IMR-90 (cell line): Measurements from ENCODE around the gene LPAR1. TPM values are rescaled to one million over a fixed set of nuclear protein-coding genes. Genes with fewer than 3 reads are reported as not detected.

Source experiments
- ATAC-seq: fragments of 200-7000 bp; cut with Tn5 transposase; 2 replicates; pipeline ENCODE4 v1.9.1; 2020; ENCODE audit warnings: low read depth, mild to moderate bottlenecking, moderate library complexity
- BruUV-seq: library from RNA; stranded (reverse); fragments of 400-500 nt; replicated peaks from 2 replicates; lab custom pipeline; 2021; lab: Mats Ljungman, UMichigan
- CTCF ChIA-PET: fragments of 300-600 bp; formaldehyde crosslinking; extraction: SDS; loops from one replicate; lab custom pipeline; 2021; ENCODE audit warnings: antibody characterized with exemption; lab: Yijun Ruan, JAX
- POLR2A ChIA-PET: fragments of 300-600 bp; sonication (Branson Sonifier 250); formaldehyde crosslinking; loops from one replicate; lab custom pipeline; 2022; ENCODE audit warnings: antibody characterized with exemption; ENCODE audit not compliant: unreplicated experiment; lab: Charles Lee
- DNase-seq: peaks from one replicate; pipeline ENCODE4 v3.0.0; 2013
- H2AFZ ChIP-seq: replicated peaks from 2 replicates; pipeline ENCODE3; 2013; ENCODE audit warnings: low read length, mild to moderate bottlenecking; ENCODE audit not compliant: poor library complexity
- H2AK5ac ChIP-seq: 2 replicates; pipeline ENCODE4 v1.6.1; 2013; ENCODE audit warnings: low read depth, low read length, inconsistent platforms
- H2AK9ac ChIP-seq: replicated peaks from 2 replicates; pipeline ENCODE3; 2013; ENCODE audit warnings: mild to moderate bottlenecking, low read depth, low read length, moderate library complexity; ENCODE audit not compliant: poor library complexity
- H2BK120ac ChIP-seq: 2 replicates; pipeline ENCODE4 v1.6.1; 2013; ENCODE audit warnings: low read depth, low read length, inconsistent platforms
- H2BK15ac ChIP-seq: 3 replicates; pipeline ENCODE4 v1.6.1; 2013; ENCODE audit warnings: low read depth, low read length, inconsistent platforms
- H2BK20ac ChIP-seq: 2 replicates; pipeline ENCODE4 v1.6.1; 2013; ENCODE audit warnings: low read depth, mild to moderate bottlenecking, inconsistent platforms, low read length, moderate library complexity
- H2BK5ac ChIP-seq: 2 replicates; pipeline ENCODE4 v1.6.1; 2013; ENCODE audit warnings: mild to moderate bottlenecking, low read depth, low read length, inconsistent platforms; ENCODE audit not compliant: poor library complexity, severe bottlenecking
- H3K14ac ChIP-seq: replicated peaks from 2 replicates; pipeline ENCODE4 v1.6.1; 2013; ENCODE audit warnings: low read depth, low read length, inconsistent platforms
- H3K18ac ChIP-seq: 2 replicates; pipeline ENCODE4 v1.6.1; 2013; ENCODE audit warnings: low read depth, low read length, control low read depth
- H3K23ac ChIP-seq: 2 replicates; pipeline ENCODE4 v1.6.1; 2013; ENCODE audit warnings: low read depth, low read length, inconsistent platforms
- H3K27ac ChIP-seq: 2 replicates; pipeline ENCODE4 v1.5.1; 2013; ENCODE audit warnings: mild to moderate bottlenecking, control low read depth, low read length; ENCODE audit not compliant: insufficient read depth
- H3K27me3 ChIP-seq: 2 replicates; pipeline ENCODE4 v1.6.1; 2013; ENCODE audit warnings: low read length; ENCODE audit not compliant: control insufficient read depth, insufficient read depth
- H3K36me3 ChIP-seq: 2 replicates; pipeline ENCODE4 v1.6.1; 2013; ENCODE audit warnings: low read length, mixed read lengths; ENCODE audit not compliant: control insufficient read depth, insufficient read depth
- H3K4ac ChIP-seq: 2 replicates; pipeline ENCODE4 v1.6.1; 2013; ENCODE audit warnings: low read depth, low read length, inconsistent platforms
- H3K4me1 ChIP-seq: 2 replicates; pipeline ENCODE4 v1.6.1; 2013; ENCODE audit warnings: low read length, mixed read lengths; ENCODE audit not compliant: control insufficient read depth, insufficient read depth
- H3K4me2 ChIP-seq: 2 replicates; pipeline ENCODE4 v1.6.1; 2013; ENCODE audit warnings: low read depth, mild to moderate bottlenecking, control low read depth, low read length, moderate library complexity
- H3K4me3 ChIP-seq: 2 replicates; pipeline ENCODE4 v1.5.1; 2013; ENCODE audit warnings: low read depth, mild to moderate bottlenecking, control low read depth, low read length, moderate library complexity; ENCODE audit not compliant: insufficient read depth
- H3K56ac ChIP-seq: 2 replicates; pipeline ENCODE4 v1.6.1; 2013; ENCODE audit warnings: low read length, inconsistent platforms; ENCODE audit not compliant: insufficient read depth; ENCODE audit errors: extremely low read depth
- H3K79me1 ChIP-seq, 2 experiments: 2 replicates each; pipeline ENCODE4 v1.6.1; 2013; ENCODE audit warnings: low read length in 2 of 2, inconsistent platforms in 1 of 2, low read depth in 1 of 2
- H3K9ac ChIP-seq: 2 replicates; pipeline ENCODE4 v1.6.1; 2013; ENCODE audit warnings: low read depth, low read length, control low read depth
- H3K9me1 ChIP-seq: 2 replicates; pipeline ENCODE4 v1.6.1; 2013; ENCODE audit warnings: low read length, inconsistent platforms; ENCODE audit not compliant: insufficient read depth
- H3K9me3 ChIP-seq: 2 replicates; pipeline ENCODE4 v1.6.1; 2013; ENCODE audit warnings: low read length; ENCODE audit not compliant: control insufficient read depth, insufficient read depth
- H4K20me1 ChIP-seq: 2 replicates; pipeline ENCODE4 v1.6.1; 2013; ENCODE audit warnings: low read length, inconsistent platforms; ENCODE audit not compliant: insufficient read depth
- H4K5ac ChIP-seq: 2 replicates; pipeline ENCODE4 v1.6.1; 2013; ENCODE audit warnings: mild to moderate bottlenecking, low read depth, low read length, control low read depth
- H4K8ac ChIP-seq, 2 experiments: 2 replicates each; pipeline ENCODE4 v1.6.1; 2013; ENCODE audit warnings: low read depth in 2 of 2, low read length in 2 of 2, control low read depth in 1 of 2, inconsistent platforms in 1 of 2
- H4K91ac ChIP-seq: 2 replicates; pipeline ENCODE4 v1.6.1; 2013; ENCODE audit warnings: low read depth, low read length, inconsistent platforms; ENCODE audit not compliant: insufficient read depth
- CHD1 ChIP-seq: IDR thresholded peaks from 2 replicates; pipeline ENCODE4 v1.6.1; 2012; ENCODE audit warnings: low read depth, low read length, improper control_type of control experiment
- MAFK ChIP-seq: IDR thresholded peaks from 2 replicates; pipeline ENCODE4 v1.6.1; 2012; ENCODE audit warnings: low read depth, low read length, improper control_type of control experiment
- NFE2L2 ChIP-seq: fragments of 150-350 bp; IDR thresholded peaks from 2 replicates; pipeline ENCODE4 v1.6.1; 2016; ENCODE audit warnings: low read depth, mild to moderate bottlenecking, low read length
- POLR2A ChIP-seq: IDR thresholded peaks from 2 replicates; pipeline ENCODE4 v1.6.1; 2012; ENCODE audit warnings: mild to moderate bottlenecking, low read depth, low read length
- RAD21 ChIP-seq: IDR thresholded peaks from 2 replicates; pipeline ENCODE4 v1.6.1; 2012; ENCODE audit warnings: low read length, improper control_type of control experiment
- RFX5 ChIP-seq: IDR thresholded peaks from 2 replicates; pipeline ENCODE4 v1.8.0; 2012; ENCODE audit warnings: low read depth, mild to moderate bottlenecking, low read length, moderate library complexity
- WGBS, 2 experiments: methylation state at CpG; one replicate each; pipeline versions ENCODE4 v1.1.5 to v1.1.7; 2013; ENCODE audit warnings: missing lambda C conversion rate in 2 of 2; ENCODE audit not compliant: insufficient read length in 1 of 2; ENCODE audit errors: extremely low coverage in 2 of 2; 5-methylcytosine and 5-hydroxymethylcytosine counted together
- dilution Hi-C: fragments of 300-500 bp; cut with HindIII; formaldehyde crosslinking; loops from one replicate; pipeline ENCODE4 v1.14.3; 2018; ENCODE audit warnings: low sequenced_read_pairs; ENCODE audit not compliant: unreplicated experiment
- in situ Hi-C: fragments of 300-500 bp; cut with MboI; formaldehyde crosslinking; loops from 3 replicates; pipeline ENCODE4 v1.14.3; 2019; ENCODE audit warnings: low sequenced_read_pairs, inconsistent platforms, mixed read lengths
- intact Hi-C: fragments of 100-400 bp; cut with micrococcal nuclease; formaldehyde crosslinking; loops from 2 replicates; pipeline ENCODE4 v1.10.0; 2022
- polyA plus RNA-seq, 3 experiments: library from polyadenylated mRNA; depleted of rRNA; stranded (reverse); fragments of >200 nt; gene quantifications; 2 replicates each; pipeline ENCODE4 v1.2.3, GENCODE V29; 2012; ENCODE audit warnings: low replicate concordance in 1 of 3
- total RNA-seq: library from RNA; depleted of rRNA; stranded (reverse); fragments of >200 nt; gene quantifications from 2 replicates; pipeline ENCODE4 v1.2.3, GENCODE V29; 2012
- TF ChIP-seq, protein P1 (sequence below): conservative IDR thresholded peaks from 2 replicates; pipeline ENCODE4 v1.5.1; 2012; ENCODE audit warnings: mild to moderate bottlenecking, low read depth, low read length, improper control_type of control experiment
- TF ChIP-seq, protein P2 (sequence below): fragments of 150-350 bp; IDR thresholded peaks from 2 replicates; pipeline ENCODE4 v1.6.1; 2017; ENCODE audit warnings: mild to moderate bottlenecking, antibody characterized with exemption, low read length, low read depth

LPAR1 gene
- total and polyA plus RNA-seq, 2 of the 4 experiments (the other 2 are of a cell fraction) = 171 to 315 TPM

DNA sequence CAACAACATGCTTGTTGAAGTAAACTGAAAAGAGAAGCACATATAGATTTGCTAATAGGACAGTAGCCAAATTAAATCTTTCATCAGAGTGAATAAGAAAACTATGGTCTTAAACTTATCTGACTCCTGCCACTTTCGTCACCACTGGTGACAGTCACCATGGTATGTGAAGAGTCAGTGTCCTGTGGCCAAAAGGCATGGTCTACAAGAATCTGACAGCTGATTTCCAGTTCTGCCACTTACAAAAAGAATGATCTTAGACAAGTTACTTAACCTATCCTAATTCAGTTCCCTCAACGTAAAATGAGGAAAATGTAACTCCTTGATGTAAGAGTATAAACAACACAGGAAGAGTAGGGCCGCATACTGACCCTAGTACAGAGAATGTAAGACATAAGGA is 102.0 kb downstream of the LPAR1 start:
- Histone ChIP-seq H4K91ac (peak overlapping the region; percentile 92), H3K27me3 (no peaks in the 10 kb centered on the region), H2BK15ac (peak overlapping the region; percentile 53), H2AFZ (no peak overlapping the region), H3K4me1 (peaks cover 26% of the 10 kb centered on the region), H3K27ac (peak overlapping the region; percentile 91), H3K4ac (peak overlapping the region; percentile 94), H2BK5ac (peak overlapping the region; percentile 99), H3K9me1 (peaks cover 13% of the 10 kb centered on the region; the same call in 1 of the 2 replicates), H3K23ac (peak overlapping the region; percentile 95; the same call in 1 of the 2 replicates), H2BK120ac (peak overlapping the region; percentile 92), H4K8ac (peak overlapping the region; percentile 82 to 86), H4K5ac (peak overlapping the region; percentile 97), H2AK9ac (no peak overlapping the region), H2BK20ac (peak overlapping the region; percentile 90), H3K9ac (peak overlapping the region; percentile 67; the same call in 1 of the 2 replicates), H3K36me3 (peaks cover 39% of the 10 kb centered on the region), H4K20me1 (peaks cover 20% of the 10 kb centered on the region; the same call in 1 of the 2 replicates), H2AK5ac (peak overlapping the region; percentile 86), H3K79me1 (peaks cover 64 to 82% of the 10 kb centered on the region in 2 experiments), H3K4me2 (peak overlapping the region; percentile 50; the same call in 1 of the 2 replicates), H3K18ac (peak overlapping the region; percentile 99), H3K4me3 (no peak overlapping the region), H3K56ac (peak overlapping the region; percentile 68), H3K14ac (peak overlapping the region; percentile 94), H3K9me3 (peaks cover 3% of the 10 kb centered on the region; the same call in 1 of the 2 replicates)
- ATAC-seq = no peak
- BruUV-seq = no TSS peak
- whole genome bisulfite sequencing, 2 experiments = 100% methylated on average over 1 of the region's 3 CpGs; no CpG with 5 or more reads in 1 of the 2 experiments
- in situ Hi-C loops (no loop called here), dilution Hi-C loops (no loop called here), intact Hi-C loops (loop anchor here (5.0 kb wide), 1 partner anchor 101 kb away; the partner anchor contains the start of gene LPAR1)
- TF ChIP-seq RFX5 (no peak), CHD1 (no peak), RAD21 (no peak), NFE2L2 (no peak), MAFK (no peak), POLR2A (no peak)
- TF ChIP-seq, protein P1, sequence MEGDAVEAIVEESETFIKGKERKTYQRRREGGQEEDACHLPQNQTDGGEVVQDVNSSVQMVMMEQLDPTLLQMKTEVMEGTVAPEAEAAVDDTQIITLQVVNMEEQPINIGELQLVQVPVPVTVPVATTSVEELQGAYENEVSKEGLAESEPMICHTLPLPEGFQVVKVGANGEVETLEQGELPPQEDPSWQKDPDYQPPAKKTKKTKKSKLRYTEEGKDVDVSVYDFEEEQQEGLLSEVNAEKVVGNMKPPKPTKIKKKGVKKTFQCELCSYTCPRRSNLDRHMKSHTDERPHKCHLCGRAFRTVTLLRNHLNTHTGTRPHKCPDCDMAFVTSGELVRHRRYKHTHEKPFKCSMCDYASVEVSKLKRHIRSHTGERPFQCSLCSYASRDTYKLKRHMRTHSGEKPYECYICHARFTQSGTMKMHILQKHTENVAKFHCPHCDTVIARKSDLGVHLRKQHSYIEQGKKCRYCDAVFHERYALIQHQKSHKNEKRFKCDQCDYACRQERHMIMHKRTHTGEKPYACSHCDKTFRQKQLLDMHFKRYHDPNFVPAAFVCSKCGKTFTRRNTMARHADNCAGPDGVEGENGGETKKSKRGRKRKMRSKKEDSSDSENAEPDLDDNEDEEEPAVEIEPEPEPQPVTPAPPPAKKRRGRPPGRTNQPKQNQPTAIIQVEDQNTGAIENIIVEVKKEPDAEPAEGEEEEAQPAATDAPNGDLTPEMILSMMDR = no peak
- TF ChIP-seq, protein P2, sequence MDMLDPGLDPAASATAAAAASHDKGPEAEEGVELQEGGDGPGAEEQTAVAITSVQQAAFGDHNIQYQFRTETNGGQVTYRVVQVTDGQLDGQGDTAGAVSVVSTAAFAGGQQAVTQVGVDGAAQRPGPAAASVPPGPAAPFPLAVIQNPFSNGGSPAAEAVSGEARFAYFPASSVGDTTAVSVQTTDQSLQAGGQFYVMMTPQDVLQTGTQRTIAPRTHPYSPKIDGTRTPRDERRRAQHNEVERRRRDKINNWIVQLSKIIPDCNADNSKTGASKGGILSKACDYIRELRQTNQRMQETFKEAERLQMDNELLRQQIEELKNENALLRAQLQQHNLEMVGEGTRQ = no peak
- POLR2A ChIA-PET = interaction anchor here (0.6 kb wide), 1 partner anchor 695 kb away, joined by 3 read pairs; the partner anchor contains the start of gene DNAJC25
- CTCF ChIA-PET = no interaction called here
- no peak for DNase-seq
